GM12874 (cell line): Measurements from ENCODE around the gene AFAP1L2.

Experiments used
- TF ChIP-seq, protein P1 (sequence below): IDR thresholded peaks from 2 replicates; pipeline ENCODE4 v1.5.1; 2011; ENCODE audit warnings: low read depth, mild to moderate bottlenecking, control low read depth, low read length, moderate library complexity; ENCODE audit not compliant: insufficient read depth

The AFAP1L2 gene

DNA sequence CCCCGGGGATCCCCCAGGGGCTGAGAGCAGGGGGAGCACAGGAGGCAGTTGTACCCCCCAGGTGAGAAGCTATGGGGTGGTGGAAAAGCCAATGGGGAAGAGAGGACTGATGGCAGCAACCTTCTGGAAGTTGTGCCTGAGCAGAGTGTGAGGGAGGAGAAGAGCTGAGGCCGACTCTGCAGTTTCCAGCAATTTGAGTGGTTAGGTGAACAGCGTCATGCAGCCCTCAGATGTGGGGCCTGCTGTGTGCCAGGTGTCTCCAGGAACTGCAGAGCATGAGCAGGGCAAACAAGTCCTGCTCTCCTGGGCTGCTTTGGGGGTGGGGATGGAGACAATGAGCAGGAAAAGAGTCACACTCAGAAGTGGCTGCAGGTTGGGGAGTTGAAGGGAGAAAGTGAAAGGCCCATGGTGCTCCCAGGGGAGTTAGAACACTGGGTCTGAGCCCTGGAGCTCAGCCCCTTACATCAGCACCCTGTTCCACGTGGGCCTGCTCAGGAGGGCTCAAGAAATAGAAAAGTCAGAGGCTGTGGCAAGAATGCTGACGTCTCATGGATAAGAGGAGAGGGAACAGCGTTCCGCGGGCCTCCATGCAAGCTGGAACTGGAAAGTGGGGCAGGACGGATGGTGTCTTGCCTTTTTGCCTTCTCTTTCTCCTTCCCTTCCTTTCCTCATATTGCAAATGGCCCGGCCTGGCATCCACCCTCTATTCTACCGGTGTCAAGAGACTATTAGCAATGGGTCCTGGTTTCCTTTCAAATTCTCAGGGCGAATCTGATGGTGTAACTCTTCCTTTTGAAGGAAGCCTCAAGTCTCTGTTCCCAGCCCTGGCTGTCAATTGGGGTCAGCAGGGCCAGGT is 4.0 kb upstream of the AFAP1L2 start:
- TF ChIP-seq, protein P1, sequence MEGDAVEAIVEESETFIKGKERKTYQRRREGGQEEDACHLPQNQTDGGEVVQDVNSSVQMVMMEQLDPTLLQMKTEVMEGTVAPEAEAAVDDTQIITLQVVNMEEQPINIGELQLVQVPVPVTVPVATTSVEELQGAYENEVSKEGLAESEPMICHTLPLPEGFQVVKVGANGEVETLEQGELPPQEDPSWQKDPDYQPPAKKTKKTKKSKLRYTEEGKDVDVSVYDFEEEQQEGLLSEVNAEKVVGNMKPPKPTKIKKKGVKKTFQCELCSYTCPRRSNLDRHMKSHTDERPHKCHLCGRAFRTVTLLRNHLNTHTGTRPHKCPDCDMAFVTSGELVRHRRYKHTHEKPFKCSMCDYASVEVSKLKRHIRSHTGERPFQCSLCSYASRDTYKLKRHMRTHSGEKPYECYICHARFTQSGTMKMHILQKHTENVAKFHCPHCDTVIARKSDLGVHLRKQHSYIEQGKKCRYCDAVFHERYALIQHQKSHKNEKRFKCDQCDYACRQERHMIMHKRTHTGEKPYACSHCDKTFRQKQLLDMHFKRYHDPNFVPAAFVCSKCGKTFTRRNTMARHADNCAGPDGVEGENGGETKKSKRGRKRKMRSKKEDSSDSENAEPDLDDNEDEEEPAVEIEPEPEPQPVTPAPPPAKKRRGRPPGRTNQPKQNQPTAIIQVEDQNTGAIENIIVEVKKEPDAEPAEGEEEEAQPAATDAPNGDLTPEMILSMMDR: no peak

DNA sequence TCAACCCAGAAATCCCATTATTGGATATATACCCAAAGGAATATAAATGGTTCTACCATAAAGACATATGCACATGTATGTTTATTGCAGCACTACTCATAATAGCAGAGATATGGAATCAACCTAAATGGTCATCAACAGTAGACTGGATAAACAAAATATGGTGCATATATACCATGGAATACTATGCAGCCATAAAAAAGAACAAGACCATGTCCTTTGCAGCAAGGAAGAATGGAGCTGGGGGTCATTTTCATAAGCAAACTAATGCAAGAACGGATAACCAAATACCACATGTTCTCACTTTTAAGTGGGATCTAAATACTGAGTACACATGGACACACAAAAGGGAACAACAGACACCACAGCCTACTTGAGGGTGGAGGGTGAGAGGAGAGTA is 2.2 kb upstream of the AFAP1L2 start:
- TF ChIP-seq, protein P1: no peak

DNA sequence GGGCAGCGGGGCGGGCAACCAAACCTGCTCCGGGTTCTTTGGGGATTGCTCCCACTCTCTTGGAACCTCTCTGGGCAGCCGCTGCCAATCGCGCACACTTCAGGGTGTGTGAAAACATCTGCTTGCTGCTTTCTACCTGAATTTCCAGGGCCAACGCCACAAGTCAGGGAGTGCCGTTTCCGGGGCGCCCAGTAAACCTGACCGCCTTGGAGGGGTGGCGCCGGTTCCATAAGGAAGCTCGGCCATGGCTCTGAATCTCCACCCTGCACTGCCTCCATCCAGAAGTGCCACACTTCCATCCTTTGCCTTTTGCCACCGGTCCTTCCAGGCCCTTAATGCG is 679 bp upstream of the AFAP1L2 start:
- TF ChIP-seq, protein P1: no peak

DNA sequence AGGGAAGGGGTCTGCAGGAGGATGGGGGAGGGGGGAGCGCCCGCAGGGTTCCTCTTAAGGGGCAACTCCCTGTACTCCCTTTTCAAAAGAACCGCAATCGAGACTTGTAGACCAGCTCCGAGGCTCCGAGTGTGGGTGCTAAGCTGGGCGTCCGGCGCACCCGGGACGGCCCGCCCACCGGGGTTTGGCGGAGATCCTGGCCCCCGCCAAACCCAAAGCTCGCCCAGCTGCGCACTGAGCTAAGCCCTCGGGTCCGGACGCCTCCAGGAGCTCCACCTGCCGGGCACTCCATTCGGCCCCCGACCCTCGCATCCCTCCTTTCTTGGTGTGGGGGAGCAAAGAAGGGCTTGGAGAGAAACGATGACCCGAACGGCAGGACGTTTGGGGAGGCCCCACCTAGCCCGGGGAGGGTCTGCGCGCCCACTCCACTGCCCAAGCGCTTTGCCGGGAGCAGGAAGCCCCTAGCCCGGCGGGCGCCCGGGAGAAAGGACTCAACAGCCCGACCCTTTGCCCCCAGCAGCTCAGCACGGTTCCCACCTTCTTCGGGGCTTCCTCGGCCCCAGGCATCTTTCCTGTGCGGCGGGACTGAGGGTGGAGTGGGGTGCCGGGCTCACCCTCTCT is 651 bp downstream of the AFAP1L2 start:
- TF ChIP-seq, protein P1: no peak

DNA sequence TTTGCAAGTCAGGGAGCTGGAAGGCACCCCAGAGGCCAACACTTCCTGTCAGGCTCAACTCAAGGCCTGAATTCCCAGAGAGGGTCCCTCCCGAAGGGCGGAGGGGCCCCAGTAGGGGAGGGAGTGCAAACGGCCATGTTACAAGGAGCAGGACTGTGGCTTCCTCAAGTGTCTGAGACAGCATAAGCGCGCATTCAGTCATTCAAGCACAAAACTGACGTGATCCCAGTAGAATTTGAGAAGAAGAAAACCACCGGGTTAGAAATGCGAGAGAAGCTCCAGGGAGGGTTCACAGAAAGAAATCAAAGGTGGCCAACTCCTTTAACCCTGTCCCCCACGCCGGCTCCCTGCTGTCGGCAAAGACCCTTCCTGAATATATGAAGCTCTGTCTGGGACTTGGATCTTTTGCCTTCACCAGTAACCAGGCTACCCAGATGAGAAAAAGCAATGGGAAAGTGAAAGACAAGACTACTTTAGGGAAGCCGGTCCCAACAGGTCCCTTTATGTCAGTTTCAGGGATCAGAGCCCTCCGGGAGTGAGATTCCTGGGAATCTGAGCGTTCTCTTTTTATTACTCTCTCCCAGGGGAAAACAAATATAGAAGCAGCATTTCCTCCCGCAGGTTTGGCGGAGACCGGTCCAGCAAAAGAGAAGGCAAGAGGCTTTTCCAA is 1.3 kb downstream of the AFAP1L2 start:
- TF ChIP-seq, protein P1: no peak

DNA sequence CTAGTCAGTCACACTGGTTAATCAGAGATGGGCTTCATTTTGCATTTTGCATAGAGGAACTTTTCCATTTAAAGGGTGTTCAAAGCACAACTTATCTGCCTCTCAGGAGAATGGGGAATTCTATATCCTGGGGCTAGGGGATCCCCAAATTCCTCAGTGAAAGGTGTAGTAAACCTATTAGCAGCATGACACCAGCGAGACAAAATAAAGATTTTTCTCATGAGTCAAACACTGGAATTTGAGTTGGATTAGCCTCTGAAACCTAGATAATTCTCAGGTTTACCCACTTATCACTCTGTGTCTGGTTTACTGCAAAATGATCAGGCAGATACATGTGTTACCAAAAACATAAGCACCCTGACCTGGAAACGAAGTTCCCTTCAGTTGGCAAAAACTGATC is 2.1 kb downstream of the AFAP1L2 start:
- TF ChIP-seq, protein P1: no peak

DNA sequence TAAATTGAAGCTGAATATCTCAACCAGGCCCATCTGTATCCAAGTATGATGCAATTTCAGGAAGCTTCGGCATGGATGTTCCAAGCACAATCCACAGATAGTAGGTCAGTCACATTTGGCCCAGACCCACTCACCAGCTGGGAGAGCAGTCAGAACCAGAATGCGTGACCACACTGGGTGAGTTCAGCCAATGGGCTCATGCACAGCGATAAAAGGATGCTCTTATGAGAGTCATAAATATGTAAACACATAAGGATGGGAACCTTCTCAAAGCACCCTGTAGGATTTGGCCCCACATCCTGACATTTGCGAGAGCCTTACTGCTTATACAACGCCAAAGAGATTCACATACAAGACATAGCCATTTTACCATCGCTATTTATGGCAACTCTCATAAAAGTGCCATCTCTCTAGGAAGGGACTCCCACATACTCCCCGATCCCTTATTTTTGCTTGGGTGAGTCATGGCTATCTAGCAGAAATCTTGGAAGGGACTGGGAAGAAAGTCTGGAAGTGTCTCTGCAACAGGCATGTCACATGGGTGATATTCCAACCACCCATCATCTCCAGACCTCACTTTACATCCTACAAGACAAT is 3.0 kb downstream of the AFAP1L2 start:
- TF ChIP-seq, protein P1: no peak
